Motor neuron (in vitro differentiated cells): ENCODE measurements around the gene CASKIN1. TPM values are rescaled to one million over a fixed set of nuclear protein-coding genes. Genes with fewer than 3 reads are reported as not detected.
"Not testable (repeated sequence)": the region's sequence is repeated elsewhere in the genome, so short reads cannot be mapped to it uniquely, and the experiment has no call there.

ENCODE experiments used
- ATAC-seq, 8 experiments: fragments of 200-7000 bp; cut with Tn5 transposase; replicated peaks in 6 of 8; 2 replicates each; pipeline ENCODE4 v1.8.0; 2021; ENCODE audit warnings: mild to moderate bottlenecking in 8 of 8, moderate library complexity in 8 of 8
- H3K27ac ChIP-seq, 2 donors: fragments of 250-450 bp; sonication (Bioruptor Pico); 2 replicates each; pipeline ENCODE4 v1.9.0; 2021; ENCODE audit warnings: antibody characterized with exemption in 2 of 2, mild to moderate bottlenecking in 2 of 2, moderate library complexity in 1 of 2
- H3K4me1 ChIP-seq, 2 donors: fragments of 250-450 bp; sonication (Bioruptor Pico); replicated peaks in 1 of 2; 2 replicates each; pipeline ENCODE4 v1.6.1; 2021; ENCODE audit warnings: antibody characterized with exemption in 2 of 2, mild to moderate bottlenecking in 2 of 2, moderate library complexity in 1 of 2
- H3K4me3 ChIP-seq, 5 donors: fragments of 250-450 bp; sonication (Bioruptor Pico); 2 replicates each; pipeline ENCODE4 v1.9.0; 2021; ENCODE audit warnings: antibody characterized with exemption in 5 of 5, mild to moderate bottlenecking in 5 of 5, moderate library complexity in 4 of 5
- WGBS, 10 experiments: fragments of 450-650 bp; shearing (Covaris generic); methylation state at CpG; one replicate each; pipeline ENCODE4 v1.0.0; 2022; 5-methylcytosine and 5-hydroxymethylcytosine counted together
- in situ Hi-C, 9 experiments: fragments of 400-800 bp; cut with MboI; loops; one replicate each; pipeline ENCODE4 v1.15.0; 2021; ENCODE audit warnings: low sequenced_read_pairs in 9 of 9, low pct_unique_long_range_greater_than_20kb in 2 of 9; ENCODE audit not compliant: unreplicated experiment in 9 of 9
- total RNA-seq, 8 experiments: library from RNA; unstranded; fragments of 300-600 nt; gene quantifications; 2 replicates each; pipeline versions ENCODE4 v1.2.3 to v1.2.4, GENCODE V29; 2022

The CASKIN1 gene
- total RNA-seq, 8 experiments from 2014 or later, result 0.61 to 12.2 (median 6.0) TPM

DNA sequence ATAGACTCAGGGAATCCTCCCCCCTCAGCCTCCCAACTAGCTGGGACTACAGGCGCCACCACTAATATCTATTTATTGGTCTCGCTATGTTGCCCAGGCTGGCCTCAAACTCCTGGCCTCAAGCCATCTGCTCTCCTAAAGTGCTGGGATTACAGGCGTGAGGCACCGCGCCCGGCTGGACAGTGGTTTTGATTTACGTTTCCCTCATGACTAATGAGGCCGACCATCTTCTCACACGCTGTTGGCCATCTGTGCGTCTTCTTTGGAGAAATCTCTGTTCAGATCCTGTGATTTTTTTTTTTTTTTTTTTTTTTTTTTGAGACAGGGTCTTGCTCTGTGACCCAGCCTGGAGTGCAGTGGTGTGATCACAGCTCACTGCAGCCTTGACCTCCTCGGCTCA lies 67.2 kb downstream of the CASKIN1 start:
- in situ Hi-C loops, result loop anchor here in 4 of 9 experiments (25.0 kb wide), 2 partner anchors 92 to 117 kb away; partner anchors contain the start of genes NPW (in 3 of the 4), ZNF598 (in 3 of the 4), NHERF2 (in 1 of the 4) and NTHL1 (in 1 of the 4)

DNA sequence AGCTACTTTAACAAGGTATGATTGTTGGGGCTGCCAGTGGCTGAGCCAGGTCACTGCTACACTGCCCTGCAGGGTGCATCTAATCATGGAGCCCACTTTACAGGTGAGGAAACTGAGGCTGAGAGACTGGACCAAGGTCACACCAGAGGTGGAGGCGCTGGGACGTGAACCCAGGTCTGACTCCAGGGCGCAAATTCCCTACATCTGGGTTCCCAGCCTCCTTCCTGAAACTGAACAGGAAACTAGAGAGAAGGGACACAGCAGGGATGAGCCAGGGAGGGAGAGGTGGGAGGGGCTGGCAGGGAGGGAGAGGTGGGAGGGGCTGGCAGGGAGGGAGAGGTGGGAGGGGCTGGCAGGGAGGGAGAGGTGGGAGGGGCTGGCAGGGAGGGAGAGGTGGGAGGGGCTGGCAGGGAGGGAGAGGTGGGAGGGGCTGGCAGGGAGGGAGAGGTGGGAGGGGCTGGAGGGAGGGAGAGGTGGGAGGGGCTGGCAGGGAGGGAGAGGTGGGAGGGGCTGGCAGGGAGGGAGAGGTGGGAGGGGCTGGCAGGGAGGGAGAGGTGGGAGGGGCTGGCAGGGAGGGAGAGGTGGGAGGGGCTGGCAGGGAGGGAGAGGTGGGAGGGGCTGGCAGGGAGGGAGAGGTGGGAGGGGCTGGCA lies 68.7 kb downstream of the CASKIN1 start:
- not testable (repeated sequence) for H3K4me3 ChIP-seq, H3K27ac ChIP-seq

More for the DNA sequence above, 67.2 kb downstream of the CASKIN1 start:
- not testable (repeated sequence) for H3K4me3 ChIP-seq, H3K27ac ChIP-seq
- no CpG with 5 or more reads among the region's 11 CpGs for WGBS, 10 experiments
- H3K4me1 ChIP-seq, result peaks cover 40 to 44% of the 10 kb centered on the region in 2 donors
- ATAC-seq, result peak in 4 of 8 experiments; percentile 3 to 10 (median 8)

More for the DNA sequence above, 68.7 kb downstream of the CASKIN1 start:
- peaks cover 47 to 48% of the 10 kb centered on the region in 2 donors for H3K4me1 ChIP-seq
- WGBS, 10 experiments, result no CpG with 5 or more reads among the region's 3 CpGs
- peak in 3 of 8 experiments; percentile 6 to 8 (median 6) for ATAC-seq
- in situ Hi-C loops, result loop anchor here in 4 of 9 experiments (25.0 kb wide), 2 partner anchors 90 to 115 kb away; partner anchors contain the start of genes NPW (in 3 of the 4), ZNF598 (in 3 of the 4), NHERF2 (in 1 of the 4) and NTHL1 (in 1 of the 4)

Other genes with a start within 250 kb of the CASKIN1 start
- 1 to 10 TPM in 1 of 8 experiments, under 1 TPM in 6, not detected in 1; 0.08 to 1.4 (median 0.22) TPM for gene RPL3L, start 241.9 kb downstream of the CASKIN1 start, total RNA-seq
- 100 to 1,000 TPM; 153 to 255 (median 183) TPM for gene NDUFB10, start 237.1 kb downstream of the CASKIN1 start, total RNA-seq
- 1,000 to 10,000 TPM; 1,718 to 3,761 (median 2,257) TPM for gene RPS2, start 231.8 kb downstream of the CASKIN1 start, total RNA-seq
- gene RNF151, start 229.7 kb downstream of the CASKIN1 start, total RNA-seq, result under 1 TPM in 1 of 8 experiments, not detected in 7; 0.16 TPM
- gene TBL3, start 224.6 kb downstream of the CASKIN1 start, total RNA-seq, result 10 to 100 TPM; 18.4 to 55.5 (median 31.7) TPM
- under 1 TPM in 4 of 8 experiments, not detected in 4; 0.21 to 0.73 (median 0.26) TPM for gene NOXO1, start 215.1 kb downstream of the CASKIN1 start, total RNA-seq
- gene GFER, start 212.4 kb downstream of the CASKIN1 start, total RNA-seq, result 10 to 100 TPM; 14.4 to 37.3 (median 25.2) TPM
- gene SYNGR3, start 206.6 kb downstream of the CASKIN1 start, total RNA-seq, result 10 to 100 TPM in 5 of 8 experiments, 1 to 10 TPM in 2, under 1 TPM in 1; 0.36 to 54.5 (median 18.2) TPM
- gene ZNF598, start 186.8 kb downstream of the CASKIN1 start, total RNA-seq, result 10 to 100 TPM; 17.6 to 49.1 (median 27.6) TPM
- gene NPW, start 176.8 kb downstream of the CASKIN1 start, total RNA-seq, result 1 to 10 TPM in 2 of 8 experiments, under 1 TPM in 3, not detected in 3; 0.27 to 1.7 (median 0.92) TPM
- gene NHERF2, start 169.7 kb downstream of the CASKIN1 start, total RNA-seq, result 10 to 100 TPM in 4 of 8 experiments, 1 to 10 TPM in 4; 1.2 to 27.4 (median 7.8) TPM
- gene NTHL1, start 148.8 kb downstream of the CASKIN1 start, total RNA-seq, result 10 to 100 TPM; 13.0 to 28.3 (median 18.8) TPM
- 100 to 1,000 TPM in 1 of 8 experiments, 10 to 100 TPM in 7; 28.1 to 102 (median 53.2) TPM for gene TSC2, start 148.6 kb downstream of the CASKIN1 start, total RNA-seq
- 100 to 1,000 TPM in 1 of 8 experiments, 10 to 100 TPM in 7; 27.9 to 123 (median 58.3) TPM for gene PKD1, start 60.7 kb downstream of the CASKIN1 start, total RNA-seq
- gene RAB26, start 48.0 kb downstream of the CASKIN1 start, total RNA-seq, result 10 to 100 TPM in 2 of 8 experiments, 1 to 10 TPM in 6; 3.3 to 22.2 (median 5.2) TPM
- 10 to 100 TPM; 20.7 to 82.2 (median 33.3) TPM for gene TRAF7, start 40.8 kb downstream of the CASKIN1 start, total RNA-seq
- gene MLST8, start 8.8 kb upstream of the CASKIN1 start, total RNA-seq, result 10 to 100 TPM; 25.9 to 59.8 (median 38.7) TPM
- 10 to 100 TPM in 2 of 8 experiments, 1 to 10 TPM in 6; 1.1 to 15.1 (median 8.4) TPM for gene BRICD5, start 14.3 kb upstream of the CASKIN1 start, total RNA-seq
- gene PGP, start 18.2 kb upstream of the CASKIN1 start, total RNA-seq, result 10 to 100 TPM in 4 of 8 experiments, 1 to 10 TPM in 4; 6.5 to 14.9 (median 9.9) TPM
- 10 to 100 TPM; 15.4 to 32.4 (median 23.1) TPM for gene E4F1, start 27.0 kb upstream of the CASKIN1 start, total RNA-seq
- gene DNASE1L2, start 39.8 kb upstream of the CASKIN1 start, total RNA-seq, result 1 to 10 TPM in 6 of 8 experiments, under 1 TPM in 2; 0.61 to 3.0 (median 1.2) TPM
- 10 to 100 TPM; 26.6 to 56.4 (median 32.6) TPM for gene ECI1, start 55.0 kb upstream of the CASKIN1 start, total RNA-seq
- gene RNPS1, start 71.5 kb upstream of the CASKIN1 start, total RNA-seq, result 100 to 1,000 TPM; 108 to 257 (median 163) TPM
- gene ABCA3, start 144.1 kb upstream of the CASKIN1 start, total RNA-seq, result 10 to 100 TPM in 6 of 8 experiments, 1 to 10 TPM in 2; 2.1 to 41.4 (median 23.3) TPM
- 10 to 100 TPM in 3 of 8 experiments, 1 to 10 TPM in 5; 1.7 to 32.2 (median 6.8) TPM for gene CCNF, start 232.8 kb upstream of the CASKIN1 start, total RNA-seq